ENCODE measurements around the gene TTLL6.
"Not testable (repeated sequence)": the region's sequence is repeated elsewhere in the genome, so short reads cannot be mapped to it uniquely, and the experiment has no call there.

TTLL6 gene

DNA sequence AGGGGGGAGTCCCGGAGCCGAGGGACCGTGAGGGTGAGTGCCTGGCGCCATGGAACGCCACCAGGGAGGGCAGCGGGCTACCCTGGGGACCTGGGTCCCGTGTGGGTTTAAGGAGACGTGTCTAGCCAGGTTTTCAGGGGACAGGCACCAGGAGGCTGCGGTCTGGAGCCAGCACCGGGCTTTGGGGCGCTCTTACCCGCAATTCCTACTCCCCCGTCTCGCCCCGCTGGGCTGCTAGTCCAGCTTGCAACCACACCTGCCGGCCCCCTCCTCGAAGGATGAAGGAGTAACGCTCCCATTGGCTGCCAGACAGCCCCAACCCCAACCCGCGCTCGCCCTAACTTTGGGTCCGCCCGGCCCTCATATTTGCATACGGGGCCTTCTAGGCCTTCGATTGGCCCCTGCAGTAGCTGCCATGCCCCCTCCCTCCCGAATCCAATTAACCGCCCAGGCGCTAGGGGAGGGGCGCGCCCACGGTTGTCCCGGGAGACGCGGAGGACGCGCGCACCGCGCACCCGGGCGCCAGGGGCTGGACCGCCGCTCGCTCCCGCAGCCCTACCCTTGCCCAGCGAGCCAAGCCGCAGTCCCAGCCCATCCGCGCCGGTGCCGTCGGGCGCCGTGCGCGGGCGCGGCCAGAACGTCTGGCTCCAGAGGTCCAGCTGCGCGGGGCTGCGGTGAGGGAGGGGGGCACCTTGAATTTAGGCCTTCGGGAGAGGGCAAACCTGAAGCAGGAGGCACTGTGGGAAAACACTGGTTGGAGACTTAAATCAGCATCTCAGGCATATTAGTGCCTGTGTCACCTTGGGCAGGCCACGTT, at the start of gene TTLL6:
Gene TTLL6 (minus strand): TSS at position 456 of the 817 bp plus-strand sequence. CDS start 157 bp downstream, at position 299.
- in situ Hi-C loops (cut with HindIII; ENCODE audit: low sequenced_read_pairs) = loop anchor here (10.0 kb wide), 1 partner anchor 228 kb away; no protein-coding TSS in a partner anchor

DNA sequence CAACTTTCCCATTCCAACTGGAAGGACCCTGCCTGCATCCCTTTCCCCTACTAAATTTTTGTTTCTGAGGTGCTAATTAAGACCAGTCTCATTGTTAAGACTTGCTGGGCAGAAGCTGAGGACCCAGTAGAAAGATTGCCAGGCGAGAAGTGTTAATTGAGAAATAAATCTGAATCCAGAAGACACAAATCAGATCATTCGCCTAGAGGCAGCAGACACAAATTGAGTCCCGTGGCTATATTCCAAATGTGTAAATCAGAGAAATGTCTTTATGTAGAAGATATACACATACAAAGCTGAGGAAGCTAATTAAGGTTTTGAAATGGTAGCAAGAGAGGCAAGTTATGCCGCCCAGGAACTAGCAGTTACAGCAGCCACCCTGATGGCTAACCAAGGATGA, 43.4 kb upstream of the TTLL6 start:
- in situ Hi-C loops (cut with HindIII; ENCODE audit: low sequenced_read_pairs) = no loop called here

DNA sequence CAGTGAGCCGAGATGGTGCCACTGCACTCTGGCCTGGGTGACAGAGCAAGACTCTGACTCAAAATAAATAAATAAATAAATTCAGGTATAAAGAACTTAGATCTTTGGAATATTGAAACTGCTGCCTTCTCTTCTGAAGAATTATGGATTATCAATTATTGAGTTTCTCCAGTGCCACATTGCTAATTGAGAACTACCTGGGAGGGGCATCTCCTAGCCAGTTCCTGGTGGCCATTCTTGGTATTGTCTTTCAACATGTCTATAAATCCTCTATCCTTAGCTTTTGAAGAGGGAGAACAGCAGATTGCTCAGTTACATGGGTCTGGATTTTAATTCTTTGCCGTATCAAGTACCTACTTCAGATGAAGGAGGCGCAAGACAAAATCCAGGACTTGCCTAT, 43.0 kb upstream of the TTLL6 start:
- in situ Hi-C loops (cut with HindIII; ENCODE audit: low sequenced_read_pairs) = no loop called here

- in situ Hi-C loops (cut with HindIII; ENCODE audit: low sequenced_read_pairs) = no loop called here
Measured at GRCh38 chr17:48856122-48856821, 39.2 kb upstream of the TTLL6 start.

- in situ Hi-C loops (cut with HindIII; ENCODE audit: low sequenced_read_pairs) = no loop called here
Measured at GRCh38 chr17:48854774-48855476, 37.9 kb upstream of the TTLL6 start.

- in situ Hi-C loops (cut with HindIII; ENCODE audit: low sequenced_read_pairs) = no loop called here
Measured at GRCh38 chr17:48850792-48851323, 33.8 kb upstream of the TTLL6 start.

DNA sequence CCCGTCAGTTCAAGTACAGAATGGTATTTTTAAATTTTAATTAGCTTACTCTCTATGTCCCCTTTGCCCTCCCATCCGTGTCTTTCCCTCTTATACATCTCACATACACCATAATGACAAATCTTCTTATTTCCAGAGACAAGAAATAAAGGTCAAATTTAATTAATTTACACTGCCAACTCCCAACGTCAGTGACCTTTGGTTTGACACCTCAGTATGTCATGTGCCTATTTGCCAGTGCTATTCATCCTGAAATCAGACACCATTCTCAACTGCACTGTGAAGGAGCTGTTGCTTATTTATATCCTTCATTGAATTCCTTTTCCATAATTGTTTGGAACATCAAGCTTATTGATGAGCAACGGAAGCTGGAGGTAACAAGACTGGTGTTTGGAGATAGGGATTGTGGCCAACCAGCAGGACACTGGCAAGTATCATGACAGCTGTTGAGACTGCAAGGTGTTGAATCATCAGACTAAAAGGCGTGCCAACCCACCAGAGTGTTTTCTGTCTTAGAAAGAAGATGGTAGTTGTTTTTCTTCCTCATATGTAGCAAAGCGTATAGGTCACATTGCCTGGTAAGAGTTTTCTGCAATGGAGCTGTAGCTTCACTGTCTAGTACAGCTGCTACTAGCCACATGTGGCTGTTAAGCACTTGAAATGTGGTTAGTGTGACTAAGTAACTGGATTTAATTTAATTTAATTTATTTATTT, 26.3 kb upstream of the TTLL6 start:
- in situ Hi-C loops (cut with HindIII; ENCODE audit: low sequenced_read_pairs) = no loop called here

GRCh38 chr17:48842746-48843145, 25.7 kb upstream of the TTLL6 start:
- in situ Hi-C loops (cut with HindIII; ENCODE audit: low sequenced_read_pairs) = no loop called here

- in situ Hi-C loops (cut with HindIII; ENCODE audit: low sequenced_read_pairs) = no loop called here
Measured at GRCh38 chr17:48841395-48841831, 24.4 kb upstream of the TTLL6 start.

- in situ Hi-C loops (cut with HindIII; ENCODE audit: low sequenced_read_pairs) = no loop called here
Measured at GRCh38 chr17:48840441-48840840, 23.4 kb upstream of the TTLL6 start.

DNA sequence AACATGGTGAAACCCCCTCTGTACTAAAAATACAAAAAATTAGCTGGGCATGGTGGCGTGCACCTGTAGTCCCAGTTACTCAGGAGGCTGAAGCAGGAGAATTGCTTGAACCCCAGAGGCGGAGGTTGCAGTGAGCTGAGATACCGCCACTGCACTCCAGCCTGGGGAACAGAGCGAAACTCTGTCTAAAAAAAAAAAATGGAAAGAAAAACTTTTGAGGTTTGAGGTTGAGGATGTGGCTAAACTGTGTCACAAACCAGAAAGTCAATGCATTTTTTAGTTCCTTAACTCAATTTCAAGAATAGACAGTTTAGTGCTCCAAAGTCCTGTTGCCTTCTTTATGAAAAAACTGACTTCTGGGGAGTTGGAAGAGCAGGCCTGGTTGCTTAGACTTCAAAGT, 20.4 kb upstream of the TTLL6 start:
- in situ Hi-C loops (cut with HindIII; ENCODE audit: low sequenced_read_pairs) = not testable (repeated sequence)

- in situ Hi-C loops (cut with HindIII; ENCODE audit: low sequenced_read_pairs) = no loop called here
Measured at GRCh38 chr17:48835971-48836370, 18.9 kb upstream of the TTLL6 start.

GRCh38 chr17:48834973-48835372, 17.9 kb upstream of the TTLL6 start:
- in situ Hi-C loops (cut with HindIII; ENCODE audit: low sequenced_read_pairs) = no loop called here

DNA sequence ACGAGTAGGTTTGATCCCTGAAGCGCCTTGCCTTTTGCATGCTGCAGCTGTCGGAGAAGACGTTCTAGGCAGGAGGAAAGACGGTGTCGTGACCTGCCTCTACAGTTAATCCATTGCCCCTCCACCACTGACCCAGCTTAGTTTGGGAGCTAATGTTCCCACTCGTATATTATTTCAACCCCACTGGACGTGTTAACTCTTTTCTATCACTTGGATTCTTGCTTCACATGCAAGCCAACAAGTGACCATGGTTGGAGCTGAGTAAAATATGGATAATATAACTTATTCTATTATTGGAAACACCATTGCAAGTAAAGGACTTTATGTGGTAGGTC, 14.5 kb upstream of the TTLL6 start:
- in situ Hi-C loops (cut with HindIII; ENCODE audit: low sequenced_read_pairs) = no loop called here

- in situ Hi-C loops (cut with HindIII; ENCODE audit: low sequenced_read_pairs) = no loop called here
Measured at GRCh38 chr17:48830840-48831548, 14.0 kb upstream of the TTLL6 start, which contains the start of gene CALCOCO2. TSS of gene CALCOCO2 (plus strand) at chr17:48831035. CDS start at chr17:48841708, 10,673 bp downstream.

DNA sequence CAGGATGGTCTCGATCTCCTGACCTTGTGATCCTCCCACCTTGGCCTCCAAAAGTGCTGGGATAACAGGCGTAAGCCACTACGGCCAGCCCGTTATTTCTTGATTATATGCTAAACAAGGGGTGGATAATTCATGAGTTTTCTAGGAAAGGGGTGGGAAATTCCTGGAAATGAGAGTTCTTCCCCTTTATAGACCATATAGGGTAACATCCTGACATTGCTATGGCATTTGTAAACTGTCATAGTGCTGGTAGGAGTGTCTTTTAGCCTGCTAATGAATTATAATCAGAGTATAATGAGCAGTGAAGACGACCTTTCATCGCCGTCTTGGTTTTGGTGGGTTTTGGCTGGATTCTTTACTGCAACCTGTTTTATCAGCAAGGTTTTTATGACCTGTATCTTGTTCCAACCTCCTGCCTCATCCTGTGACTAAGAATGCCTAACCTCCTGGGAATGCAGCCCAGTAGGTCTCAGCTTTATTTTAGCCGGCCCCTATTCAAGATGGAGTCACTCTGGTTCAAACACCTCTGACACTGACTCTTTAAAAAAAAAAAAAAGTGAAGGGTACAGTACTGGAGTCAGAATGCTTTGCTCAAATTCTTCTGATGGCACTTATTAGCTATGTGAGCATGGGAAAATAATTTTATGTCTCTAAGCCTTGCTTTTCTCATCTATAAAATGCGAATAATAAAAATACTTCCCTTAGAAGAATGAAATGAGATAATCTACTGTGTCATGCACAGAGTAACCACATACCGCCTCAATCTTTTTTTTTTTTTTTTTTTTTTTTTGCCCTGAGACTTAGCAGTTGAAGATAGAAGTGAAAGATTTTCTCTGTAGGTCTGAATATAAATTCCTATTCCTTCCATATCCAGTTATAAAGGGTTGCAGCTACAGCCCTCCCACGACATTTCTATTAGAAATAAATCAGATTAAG, 8.7 kb upstream of the TTLL6 start:
- in situ Hi-C loops (cut with HindIII; ENCODE audit: low sequenced_read_pairs) = no loop called here

DNA sequence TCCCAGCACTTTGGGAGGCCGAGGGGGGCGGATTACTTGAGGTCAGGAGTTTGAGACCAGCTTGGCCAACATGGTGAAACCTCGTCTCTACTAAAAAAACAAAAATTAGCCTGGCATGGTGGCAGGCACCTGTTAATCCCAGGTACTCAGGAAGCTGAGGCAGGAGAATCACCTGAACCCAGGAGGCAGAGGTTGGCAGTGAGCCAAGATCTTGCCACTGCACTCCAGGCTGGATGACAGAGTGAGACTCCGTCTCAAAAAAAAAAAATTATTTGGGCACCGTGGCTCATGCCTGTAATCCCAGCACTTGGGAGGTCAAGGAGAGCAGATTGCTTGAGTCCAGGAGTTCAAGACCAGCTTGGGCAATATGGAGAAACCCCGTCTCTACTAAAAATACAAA, 3.9 kb upstream of the TTLL6 start:
- in situ Hi-C loops (cut with HindIII; ENCODE audit: low sequenced_read_pairs) = not testable (repeated sequence)

DNA sequence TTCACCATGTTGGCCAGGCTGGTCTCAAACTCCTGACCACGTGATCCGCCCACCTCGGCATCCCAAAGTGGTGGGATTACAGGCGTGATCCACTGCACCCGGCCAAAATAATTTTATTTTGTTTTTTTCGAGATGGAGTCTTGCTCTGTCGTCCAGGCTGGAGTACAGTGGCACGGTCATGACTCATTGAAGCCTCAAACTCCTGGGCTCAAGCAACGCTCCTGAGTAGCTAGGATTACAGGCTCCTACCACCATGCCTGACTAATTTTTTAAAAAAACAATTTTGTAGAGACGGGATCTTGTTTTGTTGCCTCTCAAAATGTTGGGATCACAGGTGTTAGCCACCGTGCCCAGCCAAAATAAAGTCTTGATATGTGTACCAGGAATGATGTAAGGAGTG, 2.4 kb upstream of the TTLL6 start:
- in situ Hi-C loops (cut with HindIII; ENCODE audit: low sequenced_read_pairs) = loop anchor here (10.0 kb wide), 1 partner anchor 225 kb away; no protein-coding TSS in a partner anchor

- in situ Hi-C loops (cut with HindIII; ENCODE audit: low sequenced_read_pairs) = loop anchor here (10.0 kb wide), 1 partner anchor 226 kb away; no protein-coding TSS in a partner anchor
Measured at GRCh38 chr17:48818361-48818841, 1.4 kb upstream of the TTLL6 start.

Data from DLD1 (cell line).